ENCODE results near the gene FYTTD1. TPM values are rescaled to one million over a fixed set of nuclear protein-coding genes. Genes with fewer than 3 reads are reported as not detected.

FYTTD1 gene
- total and polyA plus RNA-seq, 10 donors = 10.9 to 52.6 (median 30.1) TPM

- TF ChIP-seq POLR2AphosphoS5 (IDR thresholded peaks at IDR 0.05) (peak; percentile 92 to 95 (median 95)), POLR2A (IDR thresholded peaks at IDR 0.05) (peak in 1 of 3 donors; percentile 29)
- TF ChIP-seq, protein P1, sequence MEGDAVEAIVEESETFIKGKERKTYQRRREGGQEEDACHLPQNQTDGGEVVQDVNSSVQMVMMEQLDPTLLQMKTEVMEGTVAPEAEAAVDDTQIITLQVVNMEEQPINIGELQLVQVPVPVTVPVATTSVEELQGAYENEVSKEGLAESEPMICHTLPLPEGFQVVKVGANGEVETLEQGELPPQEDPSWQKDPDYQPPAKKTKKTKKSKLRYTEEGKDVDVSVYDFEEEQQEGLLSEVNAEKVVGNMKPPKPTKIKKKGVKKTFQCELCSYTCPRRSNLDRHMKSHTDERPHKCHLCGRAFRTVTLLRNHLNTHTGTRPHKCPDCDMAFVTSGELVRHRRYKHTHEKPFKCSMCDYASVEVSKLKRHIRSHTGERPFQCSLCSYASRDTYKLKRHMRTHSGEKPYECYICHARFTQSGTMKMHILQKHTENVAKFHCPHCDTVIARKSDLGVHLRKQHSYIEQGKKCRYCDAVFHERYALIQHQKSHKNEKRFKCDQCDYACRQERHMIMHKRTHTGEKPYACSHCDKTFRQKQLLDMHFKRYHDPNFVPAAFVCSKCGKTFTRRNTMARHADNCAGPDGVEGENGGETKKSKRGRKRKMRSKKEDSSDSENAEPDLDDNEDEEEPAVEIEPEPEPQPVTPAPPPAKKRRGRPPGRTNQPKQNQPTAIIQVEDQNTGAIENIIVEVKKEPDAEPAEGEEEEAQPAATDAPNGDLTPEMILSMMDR (IDR thresholded peaks at IDR 0.05 in 8 of 11, conservative IDR thresholded peaks at IDR 0.05 in 3 of 11) = peak in 4 of 11 experiments; percentile 2 to 18 (median 6)
- peak; percentile 95 for DNase-seq
- H3K4me1 ChIP-seq = peaks cover 8 to 58% (median 45%) of the 10 kb centered on the region in 6 donors
- H3K27me3 ChIP-seq (replicated peaks in 1 of 7) = no peaks in the 10 kb centered on the region
- peaks cover 0 to 15% (median 0%) of the 10 kb centered on the region in 6 donors for H3K36me3 ChIP-seq
- intact Hi-C loops (cut with DNase I; ENCODE audit: low total_unique reads) = no loop called here
- peak within 1 kb of the TSS; percentile 96 to 99 (median 98) for H3K27ac ChIP-seq
- peak within 1 kb of the TSS; percentile 57 to 94 (median 82) for H3K4me3 ChIP-seq
- 0 to 1% (median 1%) methylated on average over 41 to 83 of the region's 83 CpGs for WGBS, 5 donors
- no peaks in the 10 kb centered on the region for H3K9me3 ChIP-seq
Measured at GRCh38 chr3:197791113-197791891, 41.6 kb downstream of the FYTTD1 start, which contains the start of gene LRCH3. Gene LRCH3, plus strand, starts transcription at chr3:197791254. Its CDS starts 25 bp downstream, at chr3:197791279.

DNA sequence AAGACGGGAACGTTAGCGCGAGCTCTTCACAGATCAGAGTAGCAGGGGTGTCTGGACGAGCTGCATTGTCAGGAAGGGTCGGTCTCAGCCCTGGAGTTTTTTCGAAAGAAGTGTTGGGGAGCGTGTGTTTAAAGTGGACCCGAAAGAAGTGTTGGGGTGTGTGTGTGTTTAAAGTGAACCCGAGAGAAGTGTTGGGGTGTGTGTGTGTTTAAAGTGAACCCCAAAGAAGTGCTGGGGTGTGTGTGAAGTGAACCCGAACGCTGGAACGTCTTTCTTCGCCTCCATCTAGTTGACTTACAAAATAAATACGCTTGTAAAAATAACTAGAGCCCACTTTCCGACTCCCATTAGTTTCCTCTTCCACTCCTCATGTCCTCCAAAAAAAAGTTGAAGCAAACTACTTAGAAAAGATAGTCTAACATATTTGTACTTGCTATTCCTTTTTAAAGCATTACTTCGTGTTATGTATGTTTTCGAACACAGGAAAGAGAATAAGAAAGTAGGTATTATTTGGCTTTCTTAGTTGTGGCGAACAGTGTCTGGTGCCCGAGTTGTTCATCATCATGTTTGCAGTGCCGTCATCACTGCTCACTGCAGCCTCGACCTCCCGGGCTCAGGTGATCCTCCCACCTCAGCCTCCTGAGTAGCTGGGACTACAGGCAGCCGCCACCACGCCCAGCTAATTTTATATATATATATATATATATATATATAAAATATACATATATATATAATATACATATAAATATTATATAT is 42.4 kb downstream of the FYTTD1 start:
- peak overlapping the region; percentile 57 to 94 (median 82) for H3K4me3 ChIP-seq
- no peak for TF ChIP-seq POLR2AphosphoS5 (IDR thresholded peaks at IDR 0.05)
- no peak for TF ChIP-seq POLR2A (IDR thresholded peaks at IDR 0.05)
- TF ChIP-seq, protein P1 (IDR thresholded peaks at IDR 0.05 in 8 of 11, conservative IDR thresholded peaks at IDR 0.05 in 3 of 11) = no peak
- no peaks in the 10 kb centered on the region for H3K9me3 ChIP-seq
- peaks cover 8 to 66% (median 46%) of the 10 kb centered on the region in 6 donors for H3K4me1 ChIP-seq
- H3K27ac ChIP-seq = peak overlapping the region; percentile 96 to 99 (median 98)
- peaks cover 0 to 11% (median 0%) of the 10 kb centered on the region in 6 donors for H3K36me3 ChIP-seq
- 12 to 17% (median 16%) methylated on average over 25 of the region's 25 CpGs for WGBS, 5 donors
- intact Hi-C loops (cut with DNase I; ENCODE audit: low total_unique reads) = no loop called here
- DNase-seq = no peak
- no peaks in the 10 kb centered on the region for H3K27me3 ChIP-seq (replicated peaks in 1 of 7)

GRCh38 chr3:197793247-197793646 is 43.6 kb downstream of the FYTTD1 start:
- peaks cover 0 to 5% (median 0%) of the 10 kb centered on the region in 6 donors for H3K36me3 ChIP-seq
- no peaks in the 10 kb centered on the region for H3K9me3 ChIP-seq
- peak overlapping the region in 2 of 8 donors; percentile 5 to 94 for H3K4me3 ChIP-seq

More at GRCh38 chr3:197793247-197793646, 43.6 kb downstream of the FYTTD1 start:
- no peaks in the 10 kb centered on the region for H3K27me3 ChIP-seq (replicated peaks in 1 of 7)
- intact Hi-C loops (cut with DNase I; ENCODE audit: low total_unique reads) = no loop called here
- peak overlapping the region in 2 of 8 donors; percentile 28 to 29 for H3K27ac ChIP-seq
- no peak for DNase-seq
- H3K4me1 ChIP-seq = peaks cover 11 to 76% (median 51%) of the 10 kb centered on the region in 6 donors
- TF ChIP-seq POLR2AphosphoS5 (IDR thresholded peaks at IDR 0.05) = no peak
- no peak for TF ChIP-seq POLR2A (IDR thresholded peaks at IDR 0.05)
- TF ChIP-seq, protein P1 (IDR thresholded peaks at IDR 0.05 in 8 of 11, conservative IDR thresholded peaks at IDR 0.05 in 3 of 11) = no peak
- WGBS, 5 donors = 14 to 35% (median 32%) methylated on average over 2 of the region's 2 CpGs
